Glomerular visceral epithelial cell (primary cell): Measurements from ENCODE around the gene PDE7B.

ENCODE experiments used
- DNase-seq: peaks from one replicate; pipeline ENCODE4 v3.0.0-alpha.2; 2016; ENCODE audit errors: extremely low spot score

The PDE7B gene

GRCh38 chr6:135851442-135852271 lies at the start of gene PDE7B:
Gene PDE7B, plus strand, starts transcription at chr6:135851701.
- peak; percentile 90 for DNase-seq

DNA sequence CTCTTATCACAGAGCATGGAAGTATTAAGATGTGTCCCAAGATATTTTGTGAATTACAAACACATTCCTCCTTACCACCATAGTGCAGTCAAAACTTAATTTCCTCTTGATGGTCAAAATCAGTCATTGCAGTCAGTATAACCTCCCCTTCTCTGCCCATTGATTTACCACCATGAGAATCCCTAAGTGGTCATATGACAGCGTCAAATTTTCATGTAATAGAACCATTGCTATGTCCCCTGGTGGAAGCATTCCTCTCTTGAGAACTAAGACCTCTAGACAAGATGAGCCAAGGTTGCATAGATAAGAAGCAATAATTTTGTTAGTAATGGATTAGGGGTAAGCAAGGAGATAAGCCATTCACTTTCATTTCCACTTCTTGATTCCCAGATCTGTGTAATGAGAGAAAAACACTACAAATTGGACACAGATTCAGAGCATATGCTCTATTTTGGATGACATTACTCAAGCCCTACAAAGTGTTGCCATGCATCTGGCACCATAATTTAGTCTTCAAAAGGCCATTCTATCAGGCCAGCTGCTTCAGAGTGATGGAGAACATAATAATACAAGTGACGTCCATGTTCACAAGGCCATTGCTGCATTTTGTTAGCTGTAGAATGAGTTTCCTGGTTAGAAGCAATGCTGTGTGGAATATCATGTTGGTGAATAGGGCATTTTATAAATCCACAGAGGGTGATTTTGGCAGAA lies 49.6 kb upstream of the PDE7B start:
- no peak for DNase-seq

- DNase-seq = no peak
Measured at GRCh38 chr6:135810486-135810885, 41.0 kb upstream of the PDE7B start.

DNA sequence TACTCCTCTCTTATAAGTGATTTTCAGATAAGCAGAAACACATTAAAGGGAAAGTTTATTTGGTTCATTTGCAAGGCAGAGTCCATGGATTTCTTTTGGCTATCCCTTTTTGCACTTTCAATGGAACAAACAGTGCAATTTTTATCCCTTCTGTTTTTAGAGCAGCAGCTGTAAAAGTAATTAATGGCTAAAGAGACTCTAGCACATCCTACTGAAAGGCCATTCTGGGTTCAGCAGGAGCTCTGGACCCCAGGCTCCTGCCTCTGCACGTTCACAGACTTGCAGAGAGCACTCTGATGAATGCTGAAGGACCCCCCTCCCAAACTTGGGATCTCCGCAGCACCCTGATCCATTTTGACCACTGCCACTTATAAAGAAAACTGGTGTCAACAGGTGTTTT lies 40.3 kb upstream of the PDE7B start:
- DNase-seq = no peak

DNA sequence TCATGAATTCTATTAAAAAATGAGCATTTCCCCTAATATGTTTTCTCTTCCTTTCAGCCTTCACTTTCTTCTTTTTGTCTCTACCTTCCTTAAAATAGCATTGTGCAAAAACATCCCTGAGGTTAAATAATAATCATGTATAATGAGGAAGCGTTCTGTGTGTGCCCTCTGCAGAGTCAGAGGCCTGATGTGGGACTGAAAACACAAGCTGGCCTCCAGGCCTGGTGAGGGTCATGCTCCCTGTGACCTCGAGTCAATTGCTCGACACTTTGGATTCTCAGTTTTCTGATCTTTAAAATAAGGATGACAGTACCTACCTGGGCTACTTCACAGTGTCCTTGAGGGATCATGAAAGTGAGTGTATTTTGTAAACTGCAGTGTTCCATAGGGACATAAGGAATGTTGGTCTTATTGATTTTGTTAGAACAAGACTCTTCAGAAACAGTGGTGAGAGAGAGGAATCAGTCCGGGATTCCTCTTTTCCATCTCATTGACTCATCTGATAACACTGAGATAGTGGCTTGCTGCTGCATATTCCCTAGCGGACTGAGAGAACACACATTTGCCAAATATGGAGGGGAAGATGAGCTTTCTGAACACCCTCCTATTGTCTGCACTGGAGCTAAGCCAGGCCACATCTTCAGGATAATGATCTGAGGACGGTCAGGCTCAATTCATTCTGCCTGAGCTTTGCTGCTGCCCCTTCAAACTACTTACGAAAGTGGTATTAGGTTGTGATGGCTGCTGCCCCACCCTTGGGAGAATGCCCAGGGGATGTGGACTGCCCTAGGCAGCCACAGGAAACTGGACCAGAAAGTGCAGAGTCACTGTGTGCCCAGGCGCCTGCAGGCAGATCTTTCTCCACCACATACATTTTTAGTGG lies 39.6 kb upstream of the PDE7B start:
- no peak for DNase-seq

GRCh38 chr6:135813401-135813800 lies 38.1 kb upstream of the PDE7B start:
- DNase-seq = no peak

GRCh38 chr6:135814043-135814442 lies 37.5 kb upstream of the PDE7B start:
- DNase-seq = no peak

- no peak for DNase-seq
Measured at GRCh38 chr6:135815216-135815615, 36.3 kb upstream of the PDE7B start.

DNA sequence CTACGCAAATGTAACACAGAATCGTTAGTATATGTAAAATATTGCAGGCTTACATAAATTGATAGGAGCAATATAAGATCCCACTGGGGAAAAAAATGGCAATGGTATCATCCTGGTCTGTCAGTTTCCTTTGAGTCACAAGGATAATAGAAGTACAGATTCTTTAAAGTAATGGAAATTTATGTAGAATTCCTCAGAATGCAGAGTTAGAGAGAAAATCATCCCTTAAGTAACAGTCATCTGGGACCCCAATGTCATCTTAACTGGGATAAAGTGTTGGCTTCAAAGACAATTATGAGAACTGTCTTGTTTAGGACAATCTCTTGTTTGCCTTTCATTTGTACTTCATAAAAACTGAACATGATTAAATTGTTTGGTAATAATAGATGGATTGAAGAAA lies 34.5 kb upstream of the PDE7B start:
- no peak for DNase-seq

GRCh38 chr6:135819665-135820064 lies 31.8 kb upstream of the PDE7B start:
- no peak for DNase-seq

- DNase-seq = no peak
Measured at GRCh38 chr6:135820340-135820739, 31.2 kb upstream of the PDE7B start.

DNA sequence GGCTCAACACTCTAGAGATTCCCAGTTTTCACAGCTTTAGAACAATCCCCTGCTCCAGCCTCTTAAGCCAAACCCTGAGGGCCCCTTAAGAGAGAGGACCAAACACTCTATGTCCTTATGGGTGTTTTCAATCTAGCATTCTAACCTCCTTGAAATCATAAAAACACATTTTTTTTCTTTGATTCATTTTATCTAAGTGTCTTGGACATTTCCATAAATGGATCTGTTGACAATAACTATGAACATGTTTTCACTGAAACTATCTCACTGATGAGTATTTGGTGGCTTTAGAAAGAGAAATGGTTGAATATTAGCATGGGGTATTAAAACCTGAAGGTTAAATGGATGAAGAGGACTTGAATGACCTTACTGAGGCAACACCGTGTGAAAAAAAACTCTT lies 27.6 kb upstream of the PDE7B start:
- DNase-seq = no peak

DNA sequence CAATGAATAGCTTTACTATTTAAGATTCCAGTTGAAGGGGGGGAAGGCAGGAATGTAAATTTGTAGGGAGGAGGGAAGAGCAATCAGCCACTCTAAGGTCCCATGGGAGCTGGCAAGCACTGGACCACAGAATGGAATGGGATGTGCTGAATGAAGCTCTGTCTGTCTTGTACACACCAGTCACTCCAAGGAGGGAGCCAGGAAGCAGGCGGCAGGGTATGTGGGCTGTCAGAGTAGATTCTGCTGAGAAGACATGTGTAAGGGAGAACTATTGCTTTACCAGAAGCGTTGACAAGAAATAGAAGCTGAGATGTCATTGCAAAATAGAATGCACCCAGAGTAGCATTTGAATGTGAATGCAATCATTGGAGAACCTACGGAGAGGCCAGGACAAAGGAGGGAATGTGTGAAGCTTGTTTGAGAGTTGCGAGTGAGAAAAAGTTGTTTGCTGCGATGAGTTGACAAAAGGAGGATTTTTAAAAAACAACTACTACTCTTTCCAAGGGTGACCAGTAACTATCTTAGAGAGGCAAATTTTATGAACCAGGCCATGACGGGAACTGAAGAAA lies 25.2 kb upstream of the PDE7B start:
- DNase-seq = no peak

DNA sequence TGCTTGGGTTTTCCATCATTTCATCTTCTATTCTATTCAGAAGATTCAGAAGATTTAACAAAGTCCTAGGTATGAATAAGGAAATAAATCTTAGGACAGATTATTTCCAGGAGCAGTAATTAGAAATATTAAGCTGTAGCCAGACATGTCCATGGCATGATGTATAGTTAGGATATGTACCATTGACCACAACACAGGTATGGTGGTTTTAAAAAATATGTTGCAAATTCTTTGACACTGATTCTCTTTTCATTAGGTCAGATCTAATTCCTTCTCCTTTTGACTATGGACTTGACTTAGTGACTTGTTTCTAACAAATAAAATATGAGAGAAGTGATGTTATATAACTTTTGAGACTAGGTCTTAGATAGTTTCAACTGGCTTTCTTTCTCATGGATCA lies 23.5 kb upstream of the PDE7B start:
- no peak for DNase-seq

DNA sequence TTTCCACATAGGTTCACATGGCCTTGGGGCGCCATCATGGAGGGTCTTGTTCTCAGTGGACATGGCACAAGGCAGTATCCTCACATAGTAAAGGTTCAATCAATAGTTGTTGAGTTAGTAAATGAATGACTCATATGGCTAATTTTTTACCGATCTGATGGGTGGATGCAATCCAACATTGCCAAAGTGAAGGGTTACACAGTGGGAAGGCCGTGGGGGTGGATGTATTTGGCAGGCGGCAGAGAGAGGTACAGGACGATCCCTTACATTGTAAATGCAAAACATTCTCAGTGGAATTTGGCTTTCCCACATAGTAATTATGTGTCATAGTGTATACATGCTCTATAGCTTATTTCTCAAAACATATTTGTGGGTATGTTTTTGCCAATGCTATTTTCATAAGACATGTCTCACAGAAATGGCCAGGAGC lies 21.0 kb upstream of the PDE7B start:
- no peak for DNase-seq

- no peak for DNase-seq
Measured at GRCh38 chr6:135831016-135831415, 20.5 kb upstream of the PDE7B start.

DNA sequence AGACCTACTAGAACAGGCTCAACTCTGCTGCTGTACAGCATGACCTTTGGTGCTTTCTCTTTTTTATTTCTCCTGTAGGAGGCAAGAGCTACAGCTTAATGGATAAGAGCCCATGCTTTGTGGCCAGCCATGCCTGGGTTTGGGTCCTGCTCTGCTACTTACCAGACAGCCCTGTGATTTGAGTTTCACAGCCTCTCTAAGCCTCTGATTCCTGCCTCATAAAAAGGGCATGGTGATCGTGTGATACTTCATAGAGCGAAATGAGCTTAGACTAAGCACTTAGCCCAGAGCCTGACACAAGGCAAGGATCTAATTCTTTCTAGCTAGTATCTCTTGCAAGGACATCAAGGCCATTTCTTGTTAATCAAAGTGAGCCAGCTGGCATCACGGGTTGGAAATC lies 19.3 kb upstream of the PDE7B start:
- DNase-seq = no peak

DNA sequence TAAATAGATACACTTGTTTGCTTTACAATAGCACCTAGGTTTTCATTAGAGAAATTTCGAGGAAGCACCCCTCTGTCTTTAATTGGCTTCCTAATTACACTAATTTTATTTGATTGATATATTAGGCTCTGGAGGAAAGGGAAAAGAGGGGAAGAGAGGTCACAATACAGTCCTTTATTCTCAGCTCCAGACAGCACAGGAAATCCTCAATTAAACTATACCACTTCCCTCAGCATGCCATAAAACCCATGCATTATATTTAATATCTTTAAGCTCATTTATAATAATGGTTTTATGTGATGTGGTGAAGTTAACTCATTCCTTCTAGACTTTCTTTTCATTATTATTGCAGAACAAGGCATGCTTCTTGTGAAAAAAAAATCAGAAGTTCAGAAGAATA lies 17.7 kb upstream of the PDE7B start:
- no peak for DNase-seq

- DNase-seq = no peak
Measured at GRCh38 chr6:135837735-135838449, 13.6 kb upstream of the PDE7B start.

DNA sequence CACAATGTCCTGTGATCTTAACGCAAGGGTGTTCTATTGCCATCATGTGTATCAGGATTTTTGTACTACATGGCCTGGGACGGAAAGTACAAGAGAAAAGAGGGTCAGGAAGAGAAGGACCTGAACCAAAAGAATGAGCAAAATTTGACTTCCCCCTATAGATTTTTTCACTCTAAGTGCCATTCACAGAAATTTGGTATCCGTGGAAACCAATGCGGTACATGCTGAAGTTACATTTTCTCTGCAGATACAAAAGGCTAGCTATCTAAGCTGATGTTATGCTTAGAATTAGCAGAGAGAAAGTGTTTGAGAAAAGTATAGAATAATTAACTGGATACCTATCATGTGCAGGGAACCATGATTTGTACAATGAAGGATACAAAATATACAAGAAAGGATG lies 12.4 kb upstream of the PDE7B start:
- DNase-seq = no peak
